HG02623 (cell line): Measurements from ENCODE around the gene DCN.
"Not testable (repeated sequence)": the region's sequence is repeated elsewhere in the genome, so short reads cannot be mapped to it uniquely, and the experiment has no call there.

Experiments
- ATAC-seq: cut with Tn5 transposase; IDR thresholded peaks from one replicate; pipeline ENCODE4 v1.9.1; 2021; ENCODE audit warnings: moderate library complexity; ENCODE audit not compliant: unreplicated experiment

Gene DCN, protein sequence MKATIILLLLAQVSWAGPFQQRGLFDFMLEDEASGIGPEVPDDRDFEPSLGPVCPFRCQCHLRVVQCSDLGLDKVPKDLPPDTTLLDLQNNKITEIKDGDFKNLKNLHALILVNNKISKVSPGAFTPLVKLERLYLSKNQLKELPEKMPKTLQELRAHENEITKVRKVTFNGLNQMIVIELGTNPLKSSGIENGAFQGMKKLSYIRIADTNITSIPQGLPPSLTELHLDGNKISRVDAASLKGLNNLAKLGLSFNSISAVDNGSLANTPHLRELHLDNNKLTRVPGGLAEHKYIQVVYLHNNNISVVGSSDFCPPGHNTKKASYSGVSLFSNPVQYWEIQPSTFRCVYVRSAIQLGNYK

DNA sequence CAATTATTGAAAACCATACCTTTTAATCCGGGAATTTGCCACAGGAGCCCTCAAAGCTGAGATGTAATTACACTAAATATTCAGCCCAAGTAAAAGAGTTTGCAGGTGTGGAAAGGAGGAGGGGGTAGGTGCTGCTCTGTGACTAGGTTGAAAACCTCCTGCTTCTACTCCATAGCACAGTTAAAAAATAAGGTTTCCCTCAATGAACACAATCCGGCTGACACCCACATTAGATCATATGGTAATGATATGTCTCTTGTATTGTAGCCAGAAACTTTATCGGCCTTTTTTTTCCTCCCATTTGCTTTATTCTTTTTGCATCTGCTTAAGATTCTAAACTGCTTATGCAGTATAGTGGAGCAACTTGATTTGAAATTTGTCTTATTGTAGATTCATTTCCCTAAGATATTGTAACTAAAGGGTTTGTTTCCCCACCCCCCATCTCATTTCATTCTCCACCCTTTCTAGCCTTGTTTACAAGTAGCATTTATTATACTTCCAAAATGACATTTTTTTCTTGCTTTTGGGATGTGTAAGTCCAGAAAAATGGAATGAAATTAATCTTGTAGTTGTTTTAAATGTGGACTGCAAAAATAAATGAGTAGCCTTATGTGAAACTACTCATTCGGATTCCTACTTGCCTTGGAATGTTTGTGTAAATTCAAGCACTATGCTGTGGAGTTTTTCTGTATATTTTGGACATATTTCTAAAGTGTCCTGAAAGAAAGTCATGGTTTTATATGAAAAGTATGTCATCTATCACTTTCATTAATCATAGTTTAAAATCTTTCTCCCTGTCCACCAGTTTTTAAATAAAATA lies at the start of gene DCN:
Gene DCN (minus strand): TSS at position 182 of the 820 bp plus-strand sequence. CDS start 4,265 bp downstream, outside the sequence.
- no peak for ATAC-seq

DNA sequence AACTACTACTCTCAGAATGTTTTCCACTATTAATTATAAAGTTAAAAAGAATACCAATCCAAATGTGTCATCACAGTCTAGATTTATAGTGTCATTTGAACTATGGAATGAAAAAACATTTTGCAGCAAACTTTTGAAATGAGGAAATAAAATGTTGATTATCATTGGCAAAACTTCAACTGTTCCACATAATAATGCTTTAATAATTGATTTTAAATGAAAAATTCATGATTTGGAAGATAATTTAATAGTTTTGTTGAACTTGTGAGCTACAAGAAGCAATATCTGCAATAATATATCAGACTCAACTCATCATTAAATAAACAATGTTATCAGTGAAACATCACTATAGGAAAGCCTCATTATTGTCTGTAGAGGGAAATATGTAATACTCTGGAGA lies 48.2 kb upstream of the DCN start:
- no peak for ATAC-seq

DNA sequence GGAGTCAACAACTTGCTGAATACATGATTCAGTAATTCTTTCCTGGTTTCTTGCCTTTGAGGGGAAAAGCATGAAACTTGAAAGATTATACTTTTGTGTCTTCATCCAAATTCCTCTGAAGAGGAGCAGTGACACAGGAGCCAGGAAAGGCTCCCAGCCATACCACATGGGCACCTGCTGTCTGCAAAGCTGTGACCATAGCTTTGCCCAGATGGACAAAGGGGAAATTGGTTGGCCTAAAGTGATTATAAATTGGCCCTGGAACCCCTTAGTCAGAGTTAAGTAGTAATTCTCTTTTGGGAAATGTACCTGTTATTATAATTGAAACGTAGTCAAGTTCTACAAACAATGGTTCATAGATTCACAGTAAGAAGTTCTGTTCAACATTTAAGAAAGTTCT lies 44.3 kb upstream of the DCN start:
- no peak for ATAC-seq

DNA sequence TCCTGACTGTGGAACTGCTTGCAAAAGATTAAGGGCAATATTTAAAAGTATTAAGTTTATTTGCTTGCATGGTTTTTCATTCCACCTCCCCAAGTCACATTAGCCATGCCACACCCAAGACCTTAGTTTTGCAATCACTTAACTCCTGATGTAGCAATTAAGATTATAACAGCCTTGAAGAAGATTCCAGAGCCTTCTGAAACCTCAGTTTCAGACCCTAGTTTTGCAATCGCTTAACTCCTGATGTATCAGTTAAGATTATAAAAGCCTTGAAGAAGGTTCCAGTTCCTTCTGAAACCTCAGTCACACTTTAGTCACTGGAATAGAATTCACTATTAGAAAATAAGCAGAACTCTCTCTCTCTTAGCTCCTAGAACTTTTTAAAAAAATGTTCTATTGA lies 42.7 kb upstream of the DCN start:
- ATAC-seq: no peak

DNA sequence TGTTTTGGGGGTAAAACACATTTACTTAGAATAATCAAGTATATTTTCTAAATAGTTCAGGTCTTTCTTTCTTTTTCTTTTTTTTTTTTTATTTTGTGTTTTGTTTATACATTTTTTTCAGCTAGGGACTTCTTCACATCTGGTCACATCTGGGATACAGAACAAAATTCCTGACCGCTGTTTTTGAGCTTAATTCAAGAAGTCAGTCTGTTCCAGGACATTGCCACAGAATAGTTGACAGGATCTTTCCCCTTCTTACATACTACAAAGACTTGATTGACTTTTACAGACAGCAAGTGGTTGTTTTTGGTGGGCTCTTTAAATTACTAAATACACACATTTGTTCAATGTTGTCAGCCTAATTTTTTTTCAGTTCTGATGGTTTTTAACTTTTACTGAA lies 41.8 kb upstream of the DCN start:
- no peak for ATAC-seq

DNA sequence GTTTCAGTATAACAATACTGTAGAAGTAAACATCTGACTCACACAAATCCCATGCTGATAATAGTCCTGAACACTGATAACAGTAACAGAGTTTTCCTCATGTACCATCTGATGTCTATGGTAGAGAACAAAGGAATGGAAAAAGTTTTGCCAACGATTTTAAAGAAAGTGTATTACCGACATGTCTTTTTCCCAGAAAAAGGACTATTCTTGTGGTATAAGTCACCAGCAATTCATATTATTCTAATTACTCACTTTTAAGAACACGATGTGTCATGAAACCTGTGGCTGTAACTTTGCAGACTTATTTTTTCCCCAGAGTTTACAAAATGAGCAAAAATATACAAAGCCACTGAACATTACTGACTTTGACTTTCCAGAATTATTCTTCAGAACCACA lies 40.1 kb upstream of the DCN start:
- ATAC-seq: no peak

DNA sequence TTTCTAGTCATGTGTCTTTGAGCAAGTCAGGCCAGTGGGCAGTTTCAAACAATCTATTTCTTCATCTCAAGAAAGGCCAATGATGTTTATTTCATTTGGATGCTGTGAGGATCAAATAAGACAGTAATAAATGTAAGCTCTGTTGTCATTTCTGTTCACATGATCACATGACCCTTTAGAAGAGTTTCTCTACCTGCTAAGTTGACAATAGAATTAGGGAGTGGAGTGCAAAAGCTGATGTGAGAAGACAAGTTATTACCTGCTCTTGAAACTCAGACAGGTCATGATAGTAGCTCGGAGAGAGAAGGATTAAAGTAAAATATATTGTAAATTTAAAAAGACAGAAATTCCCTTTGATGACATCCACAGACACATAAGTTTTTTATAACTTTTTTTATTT lies 37.3 kb upstream of the DCN start:
- ATAC-seq: no peak

DNA sequence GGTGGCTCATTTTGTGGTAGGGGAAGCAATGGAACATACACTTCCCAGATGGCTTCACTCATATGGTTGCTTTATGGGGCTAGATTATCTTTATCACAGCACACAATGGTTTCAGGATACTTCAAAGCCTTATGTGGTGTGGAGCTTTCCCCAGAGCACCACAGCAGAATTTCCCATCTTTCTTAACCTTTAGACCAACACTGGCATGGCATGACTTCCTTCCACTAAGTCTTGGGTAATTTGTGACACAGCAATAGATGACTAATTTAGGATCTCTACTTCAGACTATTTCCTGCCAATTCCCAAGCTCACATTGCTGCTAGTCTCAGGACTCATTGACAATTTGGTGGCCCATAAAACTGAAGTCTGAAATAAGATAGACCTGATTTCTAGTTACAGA lies 36.9 kb upstream of the DCN start:
- no peak for ATAC-seq

DNA sequence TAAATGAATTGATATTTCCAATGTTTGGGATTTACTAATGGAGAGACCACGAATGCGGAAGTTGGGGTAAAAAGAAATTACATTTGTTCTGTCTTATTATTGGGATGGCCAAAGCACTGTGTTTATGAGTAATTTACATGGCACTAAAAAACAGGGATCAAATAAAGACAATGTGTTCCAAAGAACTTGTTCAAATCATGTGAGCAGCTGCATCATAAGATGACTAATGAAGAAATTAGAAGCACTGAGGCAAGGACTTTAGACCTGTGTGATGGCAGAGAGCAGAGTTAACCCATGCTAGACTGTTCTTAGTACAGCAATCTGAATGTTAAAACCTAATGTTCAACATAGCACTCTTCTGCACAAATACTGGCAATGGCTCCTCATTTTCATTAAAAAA lies 34.3 kb upstream of the DCN start:
- no peak for ATAC-seq

DNA sequence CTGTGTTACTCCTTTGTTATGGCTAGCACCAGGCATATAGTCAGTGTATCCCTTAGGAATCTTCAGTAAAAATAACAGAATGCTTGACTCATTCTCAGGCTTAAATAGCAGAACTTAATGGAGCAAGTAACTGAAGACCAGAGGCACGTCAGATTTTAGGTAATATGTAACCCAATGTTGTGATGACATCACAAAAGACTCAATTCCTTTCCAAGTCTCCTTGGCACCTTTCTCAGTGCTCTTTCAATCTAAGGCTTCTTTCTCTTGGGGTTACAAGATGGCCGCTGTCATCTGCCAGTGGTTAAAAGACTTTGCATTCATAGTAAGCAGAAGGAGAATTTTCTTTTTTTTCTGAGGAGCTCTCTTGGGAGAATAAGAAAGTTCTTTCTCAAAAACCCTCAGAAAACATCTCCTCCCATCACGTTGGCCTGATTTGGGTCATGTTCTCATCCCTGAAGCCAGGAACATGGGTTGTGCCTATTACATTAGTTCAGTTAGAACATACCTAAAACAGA lies 33.4 kb upstream of the DCN start:
- no peak for ATAC-seq

DNA sequence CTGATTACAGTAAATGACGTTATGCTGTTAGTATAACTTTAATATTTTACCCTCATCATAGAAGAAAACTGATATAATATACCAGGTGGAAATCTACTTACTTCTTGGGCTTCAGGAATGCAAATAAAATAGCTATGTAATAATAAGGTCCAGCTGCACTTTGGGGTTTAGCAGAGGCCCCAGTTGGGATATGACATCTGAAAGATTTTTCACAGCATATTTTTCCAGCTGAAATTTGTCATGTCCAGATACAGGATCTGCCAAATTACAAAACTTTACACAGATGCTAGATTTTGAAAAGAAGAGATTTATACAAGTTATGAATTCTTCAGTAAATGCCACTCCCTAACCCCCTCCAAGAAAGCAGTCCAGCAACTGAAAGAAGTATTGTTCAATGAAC lies 29.2 kb upstream of the DCN start:
- no peak for ATAC-seq

DNA sequence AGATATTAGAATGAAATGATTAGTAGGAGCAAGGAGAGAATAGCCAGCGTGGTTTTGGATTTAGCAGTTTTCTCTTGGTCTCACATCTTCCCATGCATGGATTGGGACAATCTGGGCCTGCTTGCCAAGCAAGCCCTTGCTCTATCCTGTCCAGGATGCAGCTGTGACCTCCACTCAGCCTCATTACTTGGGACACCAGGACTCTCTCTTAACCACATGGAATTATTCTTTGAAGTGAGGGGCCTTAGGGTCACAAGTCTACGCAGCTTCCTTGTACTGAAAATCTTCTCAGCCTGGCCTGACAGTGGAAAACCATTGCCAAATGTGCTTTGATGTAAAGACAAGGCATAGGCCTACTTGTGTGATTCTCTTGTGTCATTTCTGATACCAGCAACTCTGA lies 28.0 kb upstream of the DCN start:
- ATAC-seq: no peak

DNA sequence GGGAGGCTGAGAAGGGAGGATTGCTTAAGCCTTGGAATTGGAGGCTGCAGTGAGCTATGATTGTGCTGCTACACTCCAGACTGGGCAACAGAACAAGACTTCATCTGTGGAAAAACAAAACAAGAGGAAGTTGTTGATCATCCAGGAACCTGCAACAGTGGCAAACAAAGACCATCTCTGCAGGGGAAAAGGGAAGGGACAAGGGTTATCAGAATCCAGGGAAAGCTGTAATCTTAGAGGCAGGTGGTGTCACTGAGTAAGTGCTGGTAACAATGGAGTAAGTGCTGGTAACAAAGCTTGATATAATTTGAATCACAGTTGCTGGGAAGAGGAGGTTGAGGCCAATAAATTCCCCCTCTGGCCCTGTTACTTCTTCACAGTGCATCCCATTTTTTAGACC lies 27.5 kb upstream of the DCN start:
- ATAC-seq: no peak

DNA sequence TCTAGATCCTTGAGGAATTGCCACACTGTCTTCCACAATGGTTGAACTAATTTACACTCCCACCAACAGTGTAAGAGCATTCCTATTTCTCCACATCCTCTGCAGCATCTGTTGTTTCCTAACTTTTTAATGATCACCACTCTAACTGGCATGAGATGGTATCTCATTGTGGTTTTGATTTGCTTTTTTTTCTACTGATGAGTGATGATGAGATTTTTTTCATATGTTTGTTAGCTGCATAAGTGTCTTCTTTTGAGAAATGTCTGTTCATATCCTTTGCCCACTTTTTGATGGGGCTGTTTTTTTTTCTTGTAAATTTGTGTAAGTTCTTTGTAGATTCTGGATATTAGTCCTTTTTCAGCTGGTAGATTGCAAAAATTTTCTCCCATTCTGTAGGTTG lies 24.7 kb upstream of the DCN start:
- not testable (repeated sequence) for ATAC-seq

DNA sequence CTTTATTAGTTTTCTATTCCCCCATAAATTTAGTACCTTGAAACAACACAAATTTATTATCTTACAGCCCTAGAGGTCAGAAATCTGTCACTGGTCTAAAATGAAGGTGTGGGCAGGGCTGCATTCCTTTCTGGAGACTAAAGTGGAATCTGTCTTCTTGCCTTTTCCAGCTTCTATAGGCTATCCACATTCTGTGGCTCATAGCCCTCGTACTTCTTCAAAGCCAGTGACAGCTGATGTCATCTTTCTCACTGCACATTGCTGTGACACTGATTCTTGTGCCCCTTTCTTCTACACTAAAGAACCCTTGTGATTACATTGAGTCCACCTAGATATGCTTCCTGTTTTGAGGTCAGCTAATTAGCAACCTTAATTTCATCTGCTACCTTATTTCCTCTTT lies 23.2 kb upstream of the DCN start:
- ATAC-seq: no peak

DNA sequence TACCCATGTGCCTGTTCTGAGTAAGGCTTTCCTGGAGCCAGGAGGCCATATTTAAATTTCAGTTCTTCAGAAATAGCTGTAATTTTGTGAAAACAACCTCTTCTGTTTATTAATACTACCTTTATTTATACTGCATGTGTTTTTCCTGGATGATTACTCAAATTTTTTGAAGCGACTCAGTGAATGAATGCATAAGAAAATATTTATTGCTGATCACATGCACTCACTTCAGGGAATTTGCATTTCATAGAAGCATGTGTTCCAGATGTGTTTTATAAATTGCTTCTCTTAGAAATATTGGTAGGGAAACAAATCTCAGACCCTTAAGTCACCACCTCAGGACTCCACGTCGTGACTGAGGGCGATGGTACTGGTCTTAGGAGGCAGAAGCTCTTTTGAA lies 21.8 kb upstream of the DCN start:
- ATAC-seq: no peak

DNA sequence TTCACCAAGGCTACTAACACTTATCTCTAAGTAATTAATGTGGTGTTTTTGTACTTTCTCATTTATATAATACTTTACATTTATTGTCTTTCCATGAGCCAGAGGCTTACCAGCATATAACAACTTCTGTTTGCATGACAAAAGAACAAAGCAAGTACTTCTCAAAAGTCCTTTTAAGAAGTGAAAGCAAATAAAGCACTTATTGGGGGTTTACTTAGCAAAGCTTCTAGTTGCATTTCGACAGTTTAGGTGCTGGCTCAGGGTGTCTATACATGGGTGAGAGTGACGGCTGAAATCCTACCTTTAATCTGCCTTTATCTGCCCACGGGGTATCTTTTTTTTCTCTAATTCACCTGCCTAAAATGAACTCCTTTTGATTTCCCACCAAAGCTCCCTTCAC lies 21.0 kb upstream of the DCN start:
- no peak for ATAC-seq

DNA sequence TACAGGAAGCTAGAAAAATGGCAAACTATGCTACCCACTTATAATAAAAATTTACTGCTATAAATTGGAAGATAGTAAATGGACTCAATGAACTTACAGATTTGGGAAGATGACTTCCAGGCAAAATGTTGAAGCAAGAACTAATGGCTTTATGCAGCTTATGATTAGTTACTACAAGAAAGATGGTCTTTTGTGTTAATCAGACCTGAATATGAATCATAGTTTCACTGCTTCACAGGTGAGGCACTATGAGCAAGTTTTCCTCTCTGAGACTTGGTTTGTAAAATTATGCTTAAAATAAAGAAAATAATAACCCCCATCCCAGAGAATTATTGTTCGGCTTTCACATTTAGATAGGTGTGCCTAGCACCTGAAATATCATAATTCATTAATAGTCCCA lies 19.8 kb upstream of the DCN start:
- ATAC-seq: no peak

DNA sequence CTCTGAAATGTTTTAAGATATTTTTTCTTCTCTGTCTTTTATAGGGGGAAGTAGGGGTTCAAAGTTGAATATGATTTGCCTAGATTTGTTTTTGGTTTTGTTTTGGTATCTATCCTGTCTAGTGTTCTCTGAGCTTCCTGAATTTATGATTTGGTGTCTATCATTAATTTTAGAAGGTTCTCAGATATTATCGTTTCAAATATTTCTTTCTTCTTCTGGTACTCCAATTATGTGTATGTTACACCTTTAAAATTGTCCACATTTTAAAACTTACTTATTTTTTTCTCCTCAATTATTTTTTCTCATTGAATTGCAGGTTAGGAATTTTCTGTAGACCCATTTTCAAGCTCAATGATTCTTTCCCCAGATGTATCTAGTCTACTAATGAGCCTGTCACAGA lies 13.8 kb upstream of the DCN start:
- no peak for ATAC-seq

DNA sequence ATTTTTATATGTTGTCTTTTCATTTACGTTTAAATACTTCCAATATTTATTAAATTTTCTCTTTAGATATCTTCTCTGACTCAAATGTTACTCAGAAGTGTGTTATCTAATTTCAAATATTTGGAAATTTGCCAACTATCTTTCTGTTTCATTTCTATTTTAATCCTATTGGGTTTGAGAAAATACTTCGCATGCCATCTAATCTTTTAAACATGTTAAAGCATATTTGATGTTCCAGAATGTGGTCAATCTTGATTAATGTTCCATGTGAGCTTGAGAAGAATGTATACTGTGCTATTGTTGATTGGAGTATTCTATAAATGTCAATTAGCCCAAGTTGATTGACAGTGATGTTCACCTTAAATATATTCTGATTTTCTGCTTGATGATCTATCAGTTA lies 11.9 kb upstream of the DCN start:
- no peak for ATAC-seq

DNA sequence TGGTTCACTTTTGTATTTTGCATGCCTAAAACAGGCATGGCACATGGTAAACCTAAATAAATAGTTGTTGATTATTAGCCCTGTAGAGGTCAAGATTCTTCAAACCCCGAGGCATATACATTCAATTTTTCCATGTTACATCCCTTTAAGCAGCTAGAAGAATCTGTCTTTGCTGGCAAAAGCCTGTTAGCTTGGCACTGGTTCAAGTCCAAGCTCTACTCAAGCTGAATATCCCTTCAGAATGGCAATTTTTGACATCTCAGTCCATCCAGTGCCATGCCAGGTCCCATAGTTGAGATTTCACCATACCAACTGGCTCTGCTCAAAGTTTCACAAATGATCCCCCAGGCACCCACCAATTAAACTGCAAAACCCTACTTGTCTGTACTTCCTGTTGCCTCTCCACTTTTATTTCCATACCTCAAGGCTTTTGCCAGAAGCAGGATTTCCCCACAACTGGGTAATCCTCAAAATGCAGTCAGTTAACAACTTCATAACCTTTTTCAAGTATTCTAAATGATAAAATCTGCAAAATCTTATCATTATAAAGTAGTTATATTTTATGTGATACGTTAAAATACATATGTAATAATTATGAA lies 9.0 kb upstream of the DCN start:
- no peak for ATAC-seq

DNA sequence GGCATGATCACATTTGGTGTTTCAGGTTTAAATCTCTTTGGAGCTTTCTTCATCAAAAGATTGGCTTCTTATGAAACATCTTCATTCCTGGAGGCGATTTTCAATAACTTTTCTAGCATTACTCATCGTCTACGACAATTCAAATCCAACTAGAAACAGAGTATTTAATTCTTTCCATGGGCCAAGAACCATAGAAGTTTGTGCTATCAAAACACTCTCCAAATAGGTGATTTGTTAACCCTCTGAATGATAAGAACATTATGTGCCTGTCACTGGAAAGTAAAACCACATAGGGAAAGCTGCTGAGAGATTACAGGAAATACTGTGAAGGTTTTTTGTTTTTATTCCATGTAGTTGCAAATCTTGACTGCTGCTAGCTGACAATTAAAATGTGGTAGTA lies 6.9 kb upstream of the DCN start:
- ATAC-seq: no peak
